Measurements from ENCODE around the gene ACOD1. TPM values are rescaled to one million over a fixed set of nuclear protein-coding genes. Genes with fewer than 3 reads are reported as not detected.

Gene ACOD1
- total and polyA plus RNA-seq, 4 donors = 0.08 TPM; not detected in 3

GRCh38 chr13:76936763-76937162, 11.5 kb upstream of the ACOD1 start (continued):
- TF ChIP-seq REST (IDR thresholded peaks at IDR 0.05) = no peak
- no peak for TF ChIP-seq RXRA (IDR thresholded peaks at IDR 0.05)
- TF ChIP-seq NR2F2 (IDR thresholded peaks at IDR 0.05) = no peak

- no peaks in the 10 kb centered on the region for H3K27me3 ChIP-seq (ENCODE audit: control insufficient read depth in 4 of 4, insufficient read depth in 4 of 4, low read length in 3 of 4)
- H3K9me3 ChIP-seq (ENCODE audit: control insufficient read depth in 4 of 4, low read length in 3 of 4) = no peaks in the 10 kb centered on the region
- H3K27ac ChIP-seq (ENCODE audit: low read depth in 1 of 2, low read length in 2 of 2) = no peak overlapping the region
- H3K4me3 ChIP-seq (ENCODE audit: low read depth in 1 of 3, low read length in 3 of 3) = no peak overlapping the region
- H3K36me3 ChIP-seq (ENCODE audit: control insufficient read depth in 4 of 4, insufficient read depth in 3 of 4, low read depth in 1 of 4, low read length in 3 of 4) = no peaks in the 10 kb centered on the region
- TF ChIP-seq YY1 (IDR thresholded peaks at IDR 0.05) = no peak
- no peak for TF ChIP-seq CTCF (IDR thresholded peaks at IDR 0.05; ENCODE audit: low read depth, low read length, missing input control)
- no peak for TF ChIP-seq EGR1 (IDR thresholded peaks at IDR 0.05; ENCODE audit: low read depth in 2 of 2)
- H3K4me1 ChIP-seq (ENCODE audit: control insufficient read depth in 4 of 4, insufficient read depth in 4 of 4, low read length in 3 of 4) = no peaks in the 10 kb centered on the region
- H3K9ac ChIP-seq (ENCODE audit: low read depth in 1 of 2, low read length in 2 of 2) = no peak overlapping the region
- 70% methylated on average over 2 of the region's 2 CpGs for WGBS
- DNase-seq (ENCODE audit: low spot score) = no peak
Observed at GRCh38 chr13:76937281-76937820, 11.0 kb upstream of the ACOD1 start.

GRCh38 chr13:76939215-76939614, 9.1 kb upstream of the ACOD1 start:
- 88% methylated on average over 3 of the region's 3 CpGs for WGBS

More at GRCh38 chr13:76939215-76939614, 9.1 kb upstream of the ACOD1 start:
- H3K4me3 ChIP-seq (ENCODE audit: low read depth in 1 of 3, low read length in 3 of 3) = no peak overlapping the region
- H3K9me3 ChIP-seq (ENCODE audit: control insufficient read depth in 4 of 4, low read length in 3 of 4) = no peaks in the 10 kb centered on the region
- no peak for TF ChIP-seq TAF1 (conservative IDR thresholded peaks at IDR 0.05)
- no peak for TF ChIP-seq RAD21 (IDR thresholded peaks at IDR 0.05)
- no peak for TF ChIP-seq REST (IDR thresholded peaks at IDR 0.05)
- TF ChIP-seq HNF4G (IDR thresholded peaks at IDR 0.05) = no peak
- TF ChIP-seq MAX (IDR thresholded peaks at IDR 0.05) = no peak
- H3K36me3 ChIP-seq (ENCODE audit: control insufficient read depth in 4 of 4, insufficient read depth in 3 of 4, low read depth in 1 of 4, low read length in 3 of 4) = no peaks in the 10 kb centered on the region
- no peak overlapping the region for H3K27ac ChIP-seq (ENCODE audit: low read depth in 1 of 2, low read length in 2 of 2)
- H3K9ac ChIP-seq (ENCODE audit: low read depth in 1 of 2, low read length in 2 of 2) = no peak overlapping the region
- H3K27me3 ChIP-seq (ENCODE audit: control insufficient read depth in 4 of 4, insufficient read depth in 4 of 4, low read length in 3 of 4) = no peaks in the 10 kb centered on the region
- DNase-seq (ENCODE audit: low spot score) = no peak
- no peaks in the 10 kb centered on the region for H3K4me1 ChIP-seq (ENCODE audit: control insufficient read depth in 4 of 4, insufficient read depth in 4 of 4, low read length in 3 of 4)

Measured in liver (tissue), 9 donors.